ENCODE measurements around the gene PTBP1. TPM values are rescaled to one million over a fixed set of nuclear protein-coding genes. Genes with fewer than 3 reads are reported as not detected.

Gene PTBP1
- total and polyA plus RNA-seq, 9 of the 15 experiments (the other 6 are each of a cell fraction or from before 2014, with no cell fraction given): 14.0 to 759 (median 234) TPM

- no peak for TF ChIP-seq ZBTB12 (CRISPR knock-in tag; IDR thresholded peaks at IDR 0.05)
- TF ChIP-seq HBP1 (CRISPR knock-in tag; IDR thresholded peaks at IDR 0.05): no peak
- TF ChIP-seq MTA1 (IDR thresholded peaks at IDR 0.05; ENCODE audit: borderline replicate concordance): no peak
- peak; percentile 38; the same call in 1 of the 2 replicates for TF ChIP-seq ZNF449 (CRISPR knock-in tag; IDR thresholded peaks at IDR 0.05)
- TF ChIP-seq NR1H2 (CRISPR knock-in tag; IDR thresholded peaks at IDR 0.05): no peak
- no peak for TF ChIP-seq ZKSCAN3 (CRISPR knock-in tag; IDR thresholded peaks at IDR 0.05)
- TF ChIP-seq CHD4 (IDR thresholded peaks at IDR 0.05; ENCODE audit: insufficient read depth, insufficient replicate concordance, low read depth, low read length, poor library complexity, severe bottlenecking): no peak
- TF ChIP-seq NRF1 (conservative IDR thresholded peaks at IDR 0.05 in 1 of 2, IDR thresholded peaks at IDR 0.05 in 1 of 2): peak in 1 of 2 experiments; percentile 28; a peak in 1 of 4 replicates
- no peak for TF ChIP-seq NCOA4 (IDR thresholded peaks at IDR 0.05; ENCODE audit: partially characterized antibody)
- TF ChIP-seq ZKSCAN1 (IDR thresholded peaks at IDR 0.05; ENCODE audit: low read depth, low read length): no peak
- no peak for TF ChIP-seq USF2 (CRISPR knock-in tag; IDR thresholded peaks at IDR 0.05)
- TF ChIP-seq ARID3A (IDR thresholded peaks at IDR 0.05; ENCODE audit: borderline replicate concordance, low read depth, low read length): no peak
- no peak for TF ChIP-seq SFPQ (IDR thresholded peaks at IDR 0.05; ENCODE audit: low read depth, low read length)
- TF ChIP-seq HNRNPLL (IDR thresholded peaks at IDR 0.05; ENCODE audit: low read depth, low read length, poor library complexity, severe bottlenecking): no peak
- TF ChIP-seq SLC30A9 (CRISPR knock-in tag; IDR thresholded peaks at IDR 0.05): no peak
- no peak for TF ChIP-seq SAFB2 (IDR thresholded peaks at IDR 0.05; ENCODE audit: borderline replicate concordance, low read depth, low read length, severe bottlenecking)
- no peak for TF ChIP-seq ZNF696 (CRISPR knock-in tag; conservative IDR thresholded peaks at IDR 0.05)
- no peak for TF ChIP-seq XRCC4 (IDR thresholded peaks at IDR 0.05; ENCODE audit: extremely low read depth, insufficient read depth, insufficient read length)
Observed at GRCh38 chr19:823565-824121, 26.4 kb downstream of the PTBP1 start (continued).

All from K562 (cell line).